Natural killer cell (primary cell): Measurements from ENCODE around the gene CHTF18. TPM values are rescaled to one million over a fixed set of nuclear protein-coding genes. Genes with fewer than 3 reads are reported as not detected.

ENCODE experiments used
- ATAC-seq, 3 donors: fragments of 150-1000 bp in 2 of 3; fragments of 200-7000 bp in 1 of 3; cut with Tn5 transposase; 1 replicate in 1 of 3; 2 replicates in 2 of 3; pipeline ENCODE4 v1.10.0; 2021; ENCODE audit warnings: mild to moderate bottlenecking in 2 of 3, moderate library complexity in 2 of 3
- DNase-seq, 2 donors: peaks; one replicate each; pipeline versions ENCODE4 v3.0.0 to v3.0.0-alpha.2; 2013 to 2021; ENCODE audit warnings: mixed read lengths in 1 of 2
- H3K27ac ChIP-seq: one replicate; pipeline ENCODE4 v1.5.1; 2013; ENCODE audit warnings: mild to moderate bottlenecking, low read length
- H3K27me3 ChIP-seq: one replicate; pipeline ENCODE4 v1.6.1; 2013; ENCODE audit warnings: low read length; ENCODE audit not compliant: control insufficient read depth, insufficient read depth
- H3K36me3 ChIP-seq: one replicate; pipeline ENCODE4 v1.6.1; 2013; ENCODE audit warnings: low read length; ENCODE audit not compliant: control insufficient read depth, insufficient read depth
- H3K4me1 ChIP-seq: one replicate; pipeline ENCODE4 v1.6.1; 2013; ENCODE audit warnings: low read length; ENCODE audit not compliant: control insufficient read depth, insufficient read depth
- H3K4me3 ChIP-seq: one replicate; pipeline ENCODE4 v1.5.1; 2013; ENCODE audit warnings: low read length
- H3K9me3 ChIP-seq: one replicate; pipeline ENCODE4 v1.6.1; 2013; ENCODE audit warnings: low read length; ENCODE audit not compliant: control insufficient read depth, insufficient read depth
- H3K27ac Mint-ChIP-seq, 2 donors: one replicate each; pipeline ENCODE4 v1.8.0; 2022; ENCODE audit warnings: mild to moderate bottlenecking in 2 of 2, mixed read lengths in 2 of 2, moderate library complexity in 1 of 2
- H3K27me3 Mint-ChIP-seq, 2 donors: one replicate each; pipeline ENCODE4 v1.8.0; 2022; ENCODE audit warnings: low read depth in 2 of 2, mixed read lengths in 2 of 2
- H3K36me3 Mint-ChIP-seq: one replicate; pipeline ENCODE4 v1.8.0; 2022; ENCODE audit warnings: mixed read lengths
- H3K4me1 Mint-ChIP-seq, 2 donors: one replicate each; pipeline ENCODE4 v1.8.0; 2022; ENCODE audit warnings: mixed read lengths in 2 of 2
- H3K4me3 Mint-ChIP-seq: one replicate; pipeline ENCODE4 v1.8.0; 2022; ENCODE audit warnings: mild to moderate bottlenecking, moderate library complexity, mixed read lengths
- H3K9me3 Mint-ChIP-seq, 2 donors: one replicate each; pipeline ENCODE4 v1.8.0; 2022; ENCODE audit warnings: mixed read lengths in 2 of 2
- CTCF ChIP-seq: fragments of 200-600 bp; IDR thresholded peaks from one replicate; pipeline ENCODE4 v1.8.0; 2022; ENCODE audit warnings: antibody characterized with exemption
- WGBS: methylation state at CpG from one replicate; pipeline ENCODE4 v1.1.7; 2013; ENCODE audit warnings: missing lambda C conversion rate; ENCODE audit not compliant: insufficient coverage; 5-methylcytosine and 5-hydroxymethylcytosine counted together
- intact Hi-C: fragments of 100-400 bp; cut with micrococcal nuclease; formaldehyde crosslinking; loops from one replicate; pipeline ENCODE4 v1.14.2; 2022
- total RNA-seq, 4 donors: library from RNA; stranded (reverse); fragments of 120-200 nt in 1 of 4; gene quantifications; one replicate each; pipeline versions ENCODE4 v1.2.3 to v1.2.4, GENCODE V29; 2013 to 2022

Gene CHTF18
- total RNA-seq, 3 donors from 2014 or later (not counting 1 experiment from before 2014, with no cell fraction given): 26.7 to 52.4 (median 40.5) TPM

GRCh38 chr16:794853-795466 lies 6.5 kb downstream of the CHTF18 start:
- no peaks in the 10 kb centered on the region for H3K4me1 Mint-ChIP-seq
- intact Hi-C loops: no loop called here
- no peak for TF ChIP-seq CTCF
- H3K27ac Mint-ChIP-seq: no peak overlapping the region
- WGBS: 93% methylated on average over 23 of the region's 31 CpGs
- H3K36me3 ChIP-seq: no peaks in the 10 kb centered on the region
- H3K27ac ChIP-seq: no peak overlapping the region
- H3K4me3 ChIP-seq: no peak overlapping the region
- no peaks in the 10 kb centered on the region for H3K36me3 Mint-ChIP-seq
- H3K27me3 Mint-ChIP-seq: peaks cover 0 to 3% of the 10 kb centered on the region in 2 donors
- ATAC-seq (no peak), DNase-seq (no peak)
- H3K4me3 Mint-ChIP-seq: no peak overlapping the region
- no peaks in the 10 kb centered on the region for H3K9me3 ChIP-seq
- H3K27me3 ChIP-seq: peaks cover 3% of the 10 kb centered on the region
- H3K9me3 Mint-ChIP-seq: no peaks in the 10 kb centered on the region
- no peaks in the 10 kb centered on the region for H3K4me1 ChIP-seq

GRCh38 chr16:795580-796229 lies 7.3 kb downstream of the CHTF18 start:
- DNase-seq (no peak), ATAC-seq (no peak)
- Mint-ChIP-seq H3K36me3 (no peaks in the 10 kb centered on the region), H3K4me3 (no peak overlapping the region), H3K9me3 (no peaks in the 10 kb centered on the region), H3K27ac (no peak overlapping the region), H3K27me3 (peaks cover 0 to 3% of the 10 kb centered on the region in 2 donors), H3K4me1 (no peaks in the 10 kb centered on the region)
- Histone ChIP-seq H3K36me3 (no peaks in the 10 kb centered on the region), H3K9me3 (no peaks in the 10 kb centered on the region), H3K4me1 (no peaks in the 10 kb centered on the region), H3K27ac (no peak overlapping the region), H3K27me3 (peaks cover 5% of the 10 kb centered on the region), H3K4me3 (no peak overlapping the region)
- intact Hi-C loops: no loop called here
- 89% methylated on average over 32 of the region's 33 CpGs for WGBS
- no peak for TF ChIP-seq CTCF

GRCh38 chr16:796296-797119 lies 8.1 kb downstream of the CHTF18 start:
- WGBS: 95% methylated on average over 38 of the region's 38 CpGs
- DNase-seq: no peak
- Mint-ChIP-seq H3K27ac (no peak overlapping the region), H3K4me1 (no peaks in the 10 kb centered on the region), H3K9me3 (no peaks in the 10 kb centered on the region), H3K36me3 (no peaks in the 10 kb centered on the region), H3K4me3 (no peak overlapping the region), H3K27me3 (peaks cover 0 to 3% of the 10 kb centered on the region in 2 donors)
- H3K27me3 ChIP-seq: peaks cover 13% of the 10 kb centered on the region
- no peak overlapping the region for H3K27ac ChIP-seq
- no peak for ATAC-seq
- intact Hi-C loops: no loop called here
- H3K4me1 ChIP-seq: no peaks in the 10 kb centered on the region
- no peaks in the 10 kb centered on the region for H3K9me3 ChIP-seq
- TF ChIP-seq CTCF: no peak
- H3K4me3 ChIP-seq: no peak overlapping the region
- H3K36me3 ChIP-seq: no peaks in the 10 kb centered on the region
